Stimulated activated CD4-positive, alpha-beta T cell treated with anti-CD3 and anti-CD28 coated beads, TNF-alpha, amount 100 ng/mL, for 1 hour (primary cell): Measurements from ENCODE around the gene TBK1.
"Not testable (repeated sequence)": the region's sequence is repeated elsewhere in the genome, so short reads cannot be mapped to it uniquely, and the experiment has no call there.

ENCODE experiments used
- DNase-seq, 3 donors: peaks; one replicate each; pipeline ENCODE4 v3.0.0-alpha.2; 2020; ENCODE audit warnings: low read depth in 3 of 3, low spot score in 1 of 3

TBK1 gene

GRCh38 chr12:64538121-64538520 is 86.2 kb downstream of the TBK1 start:
- no peak for DNase-seq

- DNase-seq = not testable (repeated sequence)
Measured at GRCh38 chr12:64542409-64543047, 90.6 kb downstream of the TBK1 start.

- no peak for DNase-seq
Measured at GRCh38 chr12:64544371-64545080, 92.6 kb downstream of the TBK1 start.

- DNase-seq = no peak
Measured at GRCh38 chr12:64545081-64545382, 93.1 kb downstream of the TBK1 start.

GRCh38 chr12:64549108-64549507 is 97.2 kb downstream of the TBK1 start:
- DNase-seq = no peak

GRCh38 chr12:64550755-64551154 is 98.8 kb downstream of the TBK1 start:
- DNase-seq = no peak

- DNase-seq = no peak
Measured at GRCh38 chr12:64551676-64552075, 99.8 kb downstream of the TBK1 start.
